ENCODE data around the gene LRP11.

DNA sequence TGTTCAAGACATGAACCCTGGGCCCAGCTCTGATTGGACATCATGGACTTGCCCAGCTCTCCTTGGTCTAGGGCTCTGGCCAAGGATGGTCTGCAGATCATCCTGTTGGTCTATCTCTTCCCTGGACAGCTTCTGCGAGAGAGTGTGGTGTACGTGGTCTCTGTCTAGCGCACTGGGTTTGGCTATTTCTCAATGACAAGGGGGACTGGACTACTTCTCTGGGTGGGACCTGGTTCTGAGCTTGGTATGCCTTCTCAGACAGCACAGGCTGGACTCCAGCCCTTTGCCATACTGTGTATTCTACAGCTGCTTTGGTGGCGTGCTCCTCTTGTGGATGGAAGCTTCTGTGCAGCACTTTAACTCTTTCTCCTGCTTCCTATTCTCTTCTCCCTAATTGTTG is 42.2 kb upstream of the LRP11 start:
- TF ChIP-seq CTCF (IDR thresholded peaks at IDR 0.05; ENCODE audit: poor library complexity) (no peak), EZH2phosphoT487 (IDR thresholded peaks at IDR 0.05; ENCODE audit: low read depth, severe bottlenecking, unreplicated experiment) (no peak)

All from hepatocyte (in vitro differentiated cells).